Activated CD4-positive, alpha-beta T cell treated with anti-CD3 and anti-CD28 coated beads, Interleukin-2, amount 50 U/mL, for 16 hours (primary cell): ENCODE data around the gene TRIM42.

Experiments used
- DNase-seq: peaks from one replicate; pipeline ENCODE4 v3.0.0-alpha.2; 2020

The TRIM42 gene

GRCh38 chr3:140710711-140711389 lies 33.0 kb downstream of the TRIM42 start:
- no peak for DNase-seq

- DNase-seq: no peak
Measured at GRCh38 chr3:140711390-140712035, 33.6 kb downstream of the TRIM42 start.

GRCh38 chr3:140712301-140712700 lies 34.4 kb downstream of the TRIM42 start:
- no peak for DNase-seq

DNA sequence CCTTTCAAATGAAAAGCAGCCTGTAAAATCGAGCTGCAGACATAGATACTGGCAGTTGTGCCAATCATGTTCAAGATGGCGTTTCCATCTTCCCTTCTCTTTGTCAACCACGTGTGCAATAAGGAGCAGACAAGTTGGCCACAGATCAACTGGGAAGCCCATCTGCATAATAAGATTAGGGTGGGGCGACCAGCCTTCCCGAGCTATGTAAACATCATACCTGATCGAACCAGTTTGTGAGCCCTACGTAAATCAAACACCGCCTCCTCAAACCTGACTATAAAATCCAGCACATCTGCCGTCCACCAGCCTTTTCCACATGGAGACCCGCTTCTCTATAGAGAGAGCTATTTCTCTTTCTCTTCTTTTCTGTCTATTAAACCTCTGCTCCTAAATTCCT lies 37.2 kb downstream of the TRIM42 start:
- DNase-seq: no peak

- no peak for DNase-seq
Measured at GRCh38 chr3:140717921-140718320, 40.1 kb downstream of the TRIM42 start.

DNA sequence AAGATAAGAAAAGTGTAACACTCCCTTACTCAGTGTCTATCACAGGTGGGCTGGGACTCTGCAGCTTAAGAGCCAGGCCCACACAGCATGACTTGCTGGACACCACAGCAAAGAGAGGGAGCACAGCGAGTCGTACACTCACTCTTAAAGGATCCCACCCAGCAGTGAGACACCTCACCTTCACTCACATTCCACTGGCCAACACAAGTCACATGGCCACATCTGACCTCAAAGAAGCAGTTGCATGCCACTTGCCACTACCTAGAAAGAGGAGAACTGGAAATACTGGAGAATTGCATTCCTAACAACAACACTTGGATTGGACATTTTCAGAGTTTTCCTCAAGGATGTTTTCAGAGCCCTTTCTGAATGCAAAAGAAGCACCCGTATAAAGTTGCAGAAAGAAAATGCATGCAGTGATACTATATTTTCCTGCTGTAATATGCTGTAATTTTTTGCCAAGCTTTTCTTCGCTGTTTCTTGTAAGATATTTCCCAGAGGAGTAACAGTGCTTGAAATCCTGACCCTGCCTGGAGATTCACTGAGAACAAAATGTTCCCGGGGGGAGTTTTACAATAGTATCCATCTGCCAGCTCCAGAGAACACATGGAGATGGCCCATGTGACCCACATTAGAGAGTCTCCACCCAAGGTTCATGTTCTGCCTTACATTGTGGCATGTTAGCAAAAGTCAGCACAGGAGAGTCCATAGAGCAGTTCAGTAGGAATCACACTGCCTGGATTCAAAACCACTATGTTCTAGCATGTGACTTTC lies 42.2 kb downstream of the TRIM42 start:
- no peak for DNase-seq

DNA sequence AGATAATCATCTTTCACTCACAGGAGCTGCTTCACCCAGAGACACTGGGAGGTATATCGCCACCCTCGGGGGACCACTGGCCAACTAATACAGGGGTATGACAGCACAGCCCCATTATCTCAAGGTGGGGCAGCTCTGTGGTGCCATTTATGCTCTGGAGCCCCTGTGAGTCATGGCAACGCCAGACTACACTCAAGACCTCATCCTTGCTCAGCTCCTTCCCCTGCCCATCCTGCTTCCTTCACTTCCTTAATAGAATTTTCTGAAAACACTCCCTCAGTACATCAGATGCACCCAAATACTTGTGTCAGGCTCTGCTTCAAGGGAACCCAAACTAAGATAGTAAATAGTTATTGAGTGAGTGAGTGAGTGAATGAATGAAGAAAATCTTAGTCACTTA lies 45.7 kb downstream of the TRIM42 start:
- DNase-seq: no peak

DNA sequence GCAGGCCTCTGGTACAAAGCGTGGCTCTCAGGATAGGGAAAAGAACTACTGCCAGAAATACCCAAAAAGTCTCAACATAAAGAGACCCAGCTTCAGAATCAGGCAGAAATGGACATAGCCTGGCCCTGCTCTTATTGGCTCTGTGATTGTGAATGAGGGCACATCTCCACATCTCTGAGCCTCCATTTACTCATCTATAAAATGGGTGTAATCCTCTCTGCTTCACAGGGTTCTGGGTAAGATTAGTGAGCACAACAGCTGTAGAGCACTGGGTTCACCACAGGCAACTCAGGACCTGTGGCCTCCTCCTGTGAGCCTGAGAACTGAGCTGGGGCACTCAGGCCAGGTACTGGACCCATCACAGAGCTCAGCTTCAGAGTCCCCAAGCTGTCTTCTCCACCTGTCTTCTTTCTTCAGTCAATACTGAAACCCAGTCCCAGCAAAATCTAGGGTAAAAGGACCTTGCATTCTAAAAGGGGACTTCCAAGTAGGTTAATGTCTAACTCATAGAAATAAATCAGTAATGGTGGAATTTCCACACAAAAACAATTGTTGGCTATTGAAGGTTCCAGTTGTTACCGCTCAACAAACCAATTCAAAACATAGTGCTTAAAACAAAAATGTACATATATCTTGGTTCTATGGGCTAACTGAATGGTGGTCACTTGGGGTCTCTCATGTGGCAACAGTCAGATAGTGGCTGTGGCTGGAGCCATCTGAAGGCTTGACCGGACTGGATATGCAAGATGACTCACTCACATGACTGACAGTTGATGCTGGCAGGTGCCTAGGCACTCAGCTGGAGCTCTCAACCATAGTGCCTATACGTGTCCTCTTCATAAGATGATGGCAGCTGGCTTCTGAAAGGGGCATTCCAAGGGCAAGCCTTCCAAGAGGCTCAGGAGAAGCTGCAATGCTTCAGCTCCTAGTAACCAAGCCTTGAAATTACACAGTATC lies 47.3 kb downstream of the TRIM42 start:
- DNase-seq: no peak

GRCh38 chr3:140726066-140726465 lies 48.2 kb downstream of the TRIM42 start:
- no peak for DNase-seq

GRCh38 chr3:140727886-140728285 lies 50.0 kb downstream of the TRIM42 start:
- no peak for DNase-seq

GRCh38 chr3:140731440-140732119 lies 53.7 kb downstream of the TRIM42 start:
- DNase-seq: no peak

GRCh38 chr3:140733623-140734022 lies 55.8 kb downstream of the TRIM42 start:
- DNase-seq: no peak

GRCh38 chr3:140736863-140737460 lies 59.1 kb downstream of the TRIM42 start:
- DNase-seq: no peak

GRCh38 chr3:140742116-140742515 lies 64.3 kb downstream of the TRIM42 start:
- DNase-seq: no peak

DNA sequence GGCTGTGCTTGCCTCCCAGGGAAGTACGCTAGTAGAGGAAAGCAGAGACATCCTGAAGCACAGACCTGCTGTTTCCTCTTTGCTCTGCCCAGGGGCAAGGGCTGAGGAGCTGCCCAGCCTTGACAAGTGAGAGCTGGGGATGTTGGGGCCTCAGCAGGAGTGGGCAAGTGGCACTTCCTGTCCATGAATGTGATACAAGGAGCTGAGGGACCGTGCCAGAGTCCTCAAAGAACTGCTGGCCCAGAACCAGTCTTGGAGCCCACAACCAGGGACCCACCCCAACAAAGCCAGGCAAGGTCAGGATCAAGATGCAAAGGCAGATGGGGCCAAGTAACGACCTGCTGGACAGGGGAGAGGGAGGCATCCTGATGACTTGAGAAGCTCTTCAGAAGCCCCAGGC lies 70.3 kb downstream of the TRIM42 start:
- no peak for DNase-seq

DNA sequence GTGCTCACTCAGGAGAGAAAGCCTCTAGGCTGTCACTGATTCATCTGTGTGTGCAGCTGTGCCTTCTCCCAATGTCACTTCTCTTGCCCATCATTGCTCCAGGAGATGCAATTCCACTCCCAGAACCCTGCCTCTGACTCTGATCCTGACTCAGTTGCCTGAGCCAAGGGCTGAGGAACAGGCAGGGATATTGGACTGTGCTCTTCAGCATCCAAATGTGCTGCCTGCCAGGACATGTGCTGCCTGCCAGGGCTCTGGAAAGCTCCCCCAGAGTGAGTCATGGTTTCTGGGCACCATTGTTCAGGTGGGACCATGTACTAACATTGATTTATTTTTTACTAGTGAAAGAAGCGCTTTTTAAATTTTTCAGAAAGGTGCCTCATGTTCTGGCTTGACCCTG lies 71.0 kb downstream of the TRIM42 start:
- DNase-seq: no peak
